IPS DF 4.7 (cell line): ENCODE results near the gene PAN2.

Source experiments
- DNase-seq: peaks from one replicate; pipeline ENCODE4 v3.0.0-alpha.2; 2013; ENCODE audit warnings: low spot score; ENCODE audit errors: extremely low read depth

The PAN2 gene, protein sequence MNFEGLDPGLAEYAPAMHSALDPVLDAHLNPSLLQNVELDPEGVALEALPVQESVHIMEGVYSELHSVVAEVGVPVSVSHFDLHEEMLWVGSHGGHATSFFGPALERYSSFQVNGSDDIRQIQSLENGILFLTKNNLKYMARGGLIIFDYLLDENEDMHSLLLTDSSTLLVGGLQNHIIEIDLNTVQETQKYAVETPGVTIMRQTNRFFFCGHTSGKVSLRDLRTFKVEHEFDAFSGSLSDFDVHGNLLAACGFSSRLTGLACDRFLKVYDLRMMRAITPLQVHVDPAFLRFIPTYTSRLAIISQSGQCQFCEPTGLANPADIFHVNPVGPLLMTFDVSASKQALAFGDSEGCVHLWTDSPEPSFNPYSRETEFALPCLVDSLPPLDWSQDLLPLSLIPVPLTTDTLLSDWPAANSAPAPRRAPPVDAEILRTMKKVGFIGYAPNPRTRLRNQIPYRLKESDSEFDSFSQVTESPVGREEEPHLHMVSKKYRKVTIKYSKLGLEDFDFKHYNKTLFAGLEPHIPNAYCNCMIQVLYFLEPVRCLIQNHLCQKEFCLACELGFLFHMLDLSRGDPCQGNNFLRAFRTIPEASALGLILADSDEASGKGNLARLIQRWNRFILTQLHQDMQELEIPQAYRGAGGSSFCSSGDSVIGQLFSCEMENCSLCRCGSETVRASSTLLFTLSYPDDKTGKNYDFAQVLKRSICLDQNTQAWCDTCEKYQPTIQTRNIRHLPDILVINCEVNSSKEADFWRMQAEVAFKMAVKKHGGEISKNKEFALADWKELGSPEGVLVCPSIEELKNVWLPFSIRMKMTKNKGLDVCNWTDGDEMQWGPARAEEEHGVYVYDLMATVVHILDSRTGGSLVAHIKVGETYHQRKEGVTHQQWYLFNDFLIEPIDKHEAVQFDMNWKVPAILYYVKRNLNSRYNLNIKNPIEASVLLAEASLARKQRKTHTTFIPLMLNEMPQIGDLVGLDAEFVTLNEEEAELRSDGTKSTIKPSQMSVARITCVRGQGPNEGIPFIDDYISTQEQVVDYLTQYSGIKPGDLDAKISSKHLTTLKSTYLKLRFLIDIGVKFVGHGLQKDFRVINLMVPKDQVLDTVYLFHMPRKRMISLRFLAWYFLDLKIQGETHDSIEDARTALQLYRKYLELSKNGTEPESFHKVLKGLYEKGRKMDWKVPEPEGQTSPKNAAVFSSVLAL

GRCh38 chr12:56333679-56334489, at the start of gene PAN2:
PAN2 (minus strand) TSS chr12:56334000; CDS start chr12:56333094, 906 bp downstream.
- peak; percentile 94 for DNase-seq

- DNase-seq = no peak
These were observed 48.8 kb upstream of the PAN2 start for GRCh38 chr12:56382611-56383010.

DNA sequence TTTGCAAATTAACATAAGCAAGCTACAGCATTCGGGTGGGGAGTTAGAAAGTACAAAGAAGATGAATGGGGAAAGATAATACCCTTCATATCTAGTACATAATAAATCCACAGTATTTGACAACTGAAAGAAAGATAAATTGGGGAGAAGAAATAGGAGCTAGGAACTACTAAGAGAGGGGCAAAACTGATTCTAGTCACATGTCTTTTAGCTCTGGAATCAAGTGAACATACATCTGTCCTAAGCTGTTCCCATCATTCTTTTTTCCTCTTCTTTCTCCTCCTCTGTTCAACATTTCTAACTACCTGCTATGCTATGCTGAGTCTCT, 44.2 kb upstream of the PAN2 start:
- DNase-seq = no peak

- no peak for DNase-seq
These were observed 43.6 kb upstream of the PAN2 start for GRCh38 chr12:56377310-56377988.

GRCh38 chr12:56375598-56376434, 42.0 kb upstream of the PAN2 start:
- no peak for DNase-seq

DNA sequence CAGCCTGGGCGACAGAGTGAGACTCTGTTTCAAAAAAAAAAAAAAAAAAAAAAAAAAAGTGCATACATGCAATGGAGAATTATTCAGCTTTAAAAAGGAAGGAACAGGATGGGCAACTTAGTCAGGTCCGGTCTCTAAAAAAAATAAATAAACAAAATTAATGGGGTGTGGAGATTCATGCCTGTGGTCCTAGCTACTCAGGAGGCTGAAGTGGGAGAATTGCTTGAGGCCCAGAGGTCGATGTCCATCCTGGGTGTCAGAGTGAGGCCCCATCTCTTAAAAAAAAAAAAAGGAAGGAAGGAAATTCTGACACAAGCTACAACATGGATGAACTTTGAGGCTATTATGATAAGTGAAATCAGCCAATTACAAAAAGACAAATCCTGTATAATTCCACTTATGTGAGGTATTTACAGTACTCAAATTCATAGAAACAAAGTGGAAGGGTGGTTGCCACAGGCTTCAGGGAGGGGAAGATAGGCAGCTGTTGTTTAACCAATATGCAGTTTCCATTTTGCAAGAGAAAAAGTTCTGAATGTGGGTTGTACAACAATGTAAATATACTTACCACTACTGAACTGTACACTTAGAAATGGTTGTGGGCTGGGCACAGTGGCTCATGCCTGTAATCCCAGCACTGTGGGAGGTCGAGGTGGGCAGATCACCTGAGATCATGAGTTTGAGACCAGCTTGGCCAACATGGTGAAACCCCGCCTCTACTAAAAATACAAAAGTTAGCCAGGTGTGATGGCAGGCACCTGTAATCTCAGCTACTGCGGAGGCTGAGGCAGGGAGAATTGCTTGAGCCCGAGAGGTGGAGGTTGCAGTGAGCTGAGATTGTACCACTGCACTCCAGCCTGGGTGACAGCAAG, 41.2 kb upstream of the PAN2 start:
- no peak for DNase-seq

DNA sequence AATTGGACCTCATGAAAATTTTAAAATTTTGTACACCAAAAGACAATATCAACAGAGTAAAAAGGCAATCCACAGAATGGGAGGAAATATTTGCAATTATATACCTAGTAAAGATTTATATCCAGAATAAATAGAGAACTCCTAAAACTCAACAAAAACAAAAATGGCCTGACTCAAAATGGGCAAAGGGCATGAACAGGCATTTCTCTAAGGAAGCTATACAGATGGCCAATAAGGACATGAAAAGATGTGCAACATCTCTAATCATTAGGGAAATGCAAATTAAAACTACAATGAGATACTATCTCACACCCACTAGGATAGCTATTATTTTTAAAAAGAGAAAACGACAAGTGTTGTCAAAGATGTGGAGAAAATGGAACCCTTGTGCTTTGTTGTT, 39.7 kb upstream of the PAN2 start:
- no peak for DNase-seq

- no peak for DNase-seq
These were observed 33.1 kb upstream of the PAN2 start for GRCh38 chr12:56366948-56367347.

DNA sequence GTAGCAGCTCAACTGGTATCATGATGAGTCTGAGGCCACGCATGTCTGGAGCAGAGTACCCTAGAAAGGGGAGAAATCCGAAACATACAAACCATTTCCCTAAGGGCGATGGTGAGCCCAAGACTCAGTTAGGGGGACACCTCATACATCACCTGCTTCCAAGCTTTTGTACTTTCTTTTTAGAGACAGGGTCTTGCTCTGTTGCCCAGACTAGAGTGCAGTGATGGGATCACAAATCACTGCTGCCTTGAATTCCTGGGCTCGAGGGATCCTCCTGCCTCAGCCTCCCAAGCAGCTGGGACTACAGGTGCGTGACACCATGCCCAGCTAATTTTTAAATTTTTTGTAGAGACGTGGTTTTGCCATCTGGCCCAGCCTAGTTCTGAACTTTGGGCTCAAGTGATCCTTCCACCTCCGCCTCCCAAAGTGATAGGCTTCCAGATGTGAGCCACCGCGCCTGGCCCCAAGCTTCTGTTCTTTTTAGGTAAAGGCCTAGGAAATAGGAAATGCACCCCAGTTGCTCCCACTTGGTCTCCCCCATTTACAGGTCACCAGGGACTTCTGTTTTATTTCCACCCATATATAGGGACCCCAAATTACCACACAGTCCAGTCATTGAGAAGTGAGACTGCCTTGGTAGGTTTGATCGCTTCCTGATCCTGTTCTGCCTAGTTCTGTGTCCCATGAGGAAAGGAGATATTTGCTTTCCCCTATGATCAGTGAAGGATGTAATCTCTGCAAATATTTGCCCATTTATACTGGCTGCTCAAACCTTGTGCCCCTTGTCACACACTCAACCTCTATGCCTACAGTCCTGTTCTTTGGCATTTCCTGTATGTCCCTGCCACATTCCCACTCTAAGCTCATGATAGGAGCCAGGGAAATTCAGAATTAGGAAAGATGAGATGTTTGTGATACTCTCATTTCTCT, 28.6 kb upstream of the PAN2 start, which contains the start of gene APOF:
TSS of gene APOF (minus strand) at position 728 of the 930 bp plus-strand sequence. CDS start at position 616, 112 bp downstream.
- DNase-seq = no peak

GRCh38 chr12:56361487-56362129, 27.8 kb upstream of the PAN2 start:
- DNase-seq = no peak

GRCh38 chr12:56359851-56360767, 26.3 kb upstream of the PAN2 start, which contains the start of gene STAT2:
STAT2 (minus strand) TSS chr12:56360107; CDS start chr12:56356571, 3,536 bp downstream.
- peak; percentile 100 for DNase-seq

- no peak for DNase-seq
These were observed 25.2 kb upstream of the PAN2 start for GRCh38 chr12:56358836-56359532.

- DNase-seq = no peak
These were observed 17.5 kb upstream of the PAN2 start for GRCh38 chr12:56351325-56351724.

GRCh38 chr12:56350662-56351061, 16.9 kb upstream of the PAN2 start:
- no peak for DNase-seq

DNA sequence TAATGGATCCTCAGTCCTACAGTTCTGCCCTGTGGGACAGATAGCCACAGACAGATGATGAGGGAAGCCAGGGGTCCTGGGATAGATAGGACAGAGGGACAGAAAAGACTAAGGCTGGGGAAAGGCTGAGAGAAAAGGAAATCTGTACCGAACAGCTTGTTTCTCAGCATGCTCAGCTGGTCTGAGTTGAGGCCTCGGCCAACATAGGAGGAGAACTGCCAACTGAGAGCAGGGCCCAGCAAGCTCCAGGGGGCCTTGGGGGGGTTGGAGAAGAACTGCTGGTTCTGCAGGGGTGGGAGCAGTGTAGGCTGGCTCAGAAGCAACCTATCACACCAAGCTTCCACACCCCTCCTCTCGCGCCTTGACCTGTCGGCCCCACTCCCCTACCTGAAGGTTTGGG, 15.0 kb upstream of the PAN2 start:
- DNase-seq = no peak
